Panc1 (cell line): ENCODE results near the gene CAV1. TPM values are rescaled to one million over a fixed set of nuclear protein-coding genes. Genes with fewer than 3 reads are reported as not detected.

Experiments used
- ATAC-seq: fragments of 200-7000 bp; cut with Tn5 transposase; 2 replicates; pipeline ENCODE4 v1.9.1; 2020; ENCODE audit warnings: mild to moderate bottlenecking, moderate library complexity
- BruUV-seq: library from RNA; stranded (reverse); fragments of 400-500 nt; replicated peaks from 2 replicates; lab custom pipeline; 2021; lab: Mats Ljungman, UMichigan
- CTCF ChIA-PET: fragments of 300-600 bp; sonication (Branson Sonifier 250); formaldehyde crosslinking; loops from one replicate; lab custom pipeline; 2022; ENCODE audit warnings: antibody characterized with exemption; lab: Charles Lee
- POLR2A ChIA-PET: fragments of 300-600 bp; sonication (Branson Sonifier 250); formaldehyde crosslinking; loops from one replicate; lab custom pipeline; 2022; ENCODE audit warnings: antibody characterized with exemption; lab: Charles Lee
- DNase-seq: peaks from one replicate; pipeline ENCODE4 v3.0.0-alpha.2; 2010; ENCODE audit warnings: low read depth, low spot score
- H3K27ac ChIP-seq: 2 replicates; pipeline ENCODE4 v1.5.1; 2011; ENCODE audit warnings: mild to moderate bottlenecking, low read length, inconsistent platforms
- H3K27me3 ChIP-seq: fragments of 200-500 bp; sonication (Bioruptor generic); 2 replicates; pipeline ENCODE4 v1.6.0; 2014; ENCODE audit warnings: low read length, inconsistent platforms; ENCODE audit not compliant: control insufficient read depth, insufficient read depth
- H3K36me3 ChIP-seq: fragments of 200-500 bp; sonication (Bioruptor generic); 2 replicates; pipeline ENCODE4 v1.5.1; 2014; ENCODE audit warnings: inconsistent platforms, mild to moderate bottlenecking, low read length, moderate library complexity; ENCODE audit not compliant: control insufficient read depth, insufficient read depth
- H3K4me1 ChIP-seq: 2 replicates; pipeline ENCODE4 v1.5.1; 2011; ENCODE audit warnings: inconsistent platforms, mild to moderate bottlenecking, low read length, moderate library complexity; ENCODE audit not compliant: control insufficient read depth, insufficient read depth
- H3K4me3 ChIP-seq, 2 experiments: 2 replicates each; pipeline ENCODE4 v1.5.1; 2011 to 2012; ENCODE audit warnings: low read depth in 2 of 2, low read length in 2 of 2, mild to moderate bottlenecking in 2 of 2, inconsistent platforms in 1 of 2, moderate library complexity in 1 of 2
- H3K9me3 ChIP-seq: fragments of 200-500 bp; sonication (Bioruptor generic); 2 replicates; pipeline ENCODE4 v1.5.1; 2014; ENCODE audit warnings: low read depth, mild to moderate bottlenecking, inconsistent platforms, low read length, moderate library complexity; ENCODE audit not compliant: control insufficient read depth, insufficient read depth
- POLR2AphosphoS5 ChIP-seq: IDR thresholded peaks from 2 replicates; pipeline ENCODE4 v1.6.1; 2012; ENCODE audit warnings: mild to moderate bottlenecking, low read depth, low read length, moderate library complexity
- TCF7L2 ChIP-seq: IDR thresholded peaks from 2 replicates; pipeline ENCODE4 v1.6.1; 2011; ENCODE audit warnings: mild to moderate bottlenecking, low read depth, low read length, inconsistent platforms
- in situ Hi-C: cut with HindIII; loops from 2 replicates; pipeline ENCODE4 v1.10.0; 2016; ENCODE audit warnings: low sequenced_read_pairs, low pct_unique_long_range_greater_than_20kb
- intact Hi-C: fragments of 100-400 bp; cut with micrococcal nuclease; formaldehyde crosslinking; loops from one replicate; pipeline ENCODE4 v1.10.0; 2022; ENCODE audit not compliant: unreplicated experiment
- total RNA-seq: library from RNA; stranded (reverse); gene quantifications from one replicate; pipeline ENCODE4 v1.2.1, GENCODE V29; 2021; ENCODE audit not compliant: unreplicated experiment
- TF ChIP-seq, protein P1 (sequence below): fragments of 450-650 bp; IDR thresholded peaks from 2 replicates; pipeline ENCODE4 v1.5.1; 2017; ENCODE audit warnings: mild to moderate bottlenecking
- TF ChIP-seq, protein P2 (sequence below), 2 experiments: IDR thresholded peaks; 2 replicates each; pipeline ENCODE4 v1.6.1; 2011 to 2012; ENCODE audit warnings: low read depth in 2 of 2, control low read depth in 1 of 2, low read length in 1 of 2, mild to moderate bottlenecking in 1 of 2, moderate library complexity in 1 of 2; ENCODE audit not compliant: insufficient read depth in 1 of 2

Gene CAV1
- total RNA-seq, 1 experiment from 2014 or later: 496 TPM

- peaks cover 21% of the 10 kb centered on the region for H3K36me3 ChIP-seq
- ATAC-seq (peak; percentile 41; the same call in 1 of the 2 replicates), DNase-seq (no peak)
- TF ChIP-seq, protein P1, sequence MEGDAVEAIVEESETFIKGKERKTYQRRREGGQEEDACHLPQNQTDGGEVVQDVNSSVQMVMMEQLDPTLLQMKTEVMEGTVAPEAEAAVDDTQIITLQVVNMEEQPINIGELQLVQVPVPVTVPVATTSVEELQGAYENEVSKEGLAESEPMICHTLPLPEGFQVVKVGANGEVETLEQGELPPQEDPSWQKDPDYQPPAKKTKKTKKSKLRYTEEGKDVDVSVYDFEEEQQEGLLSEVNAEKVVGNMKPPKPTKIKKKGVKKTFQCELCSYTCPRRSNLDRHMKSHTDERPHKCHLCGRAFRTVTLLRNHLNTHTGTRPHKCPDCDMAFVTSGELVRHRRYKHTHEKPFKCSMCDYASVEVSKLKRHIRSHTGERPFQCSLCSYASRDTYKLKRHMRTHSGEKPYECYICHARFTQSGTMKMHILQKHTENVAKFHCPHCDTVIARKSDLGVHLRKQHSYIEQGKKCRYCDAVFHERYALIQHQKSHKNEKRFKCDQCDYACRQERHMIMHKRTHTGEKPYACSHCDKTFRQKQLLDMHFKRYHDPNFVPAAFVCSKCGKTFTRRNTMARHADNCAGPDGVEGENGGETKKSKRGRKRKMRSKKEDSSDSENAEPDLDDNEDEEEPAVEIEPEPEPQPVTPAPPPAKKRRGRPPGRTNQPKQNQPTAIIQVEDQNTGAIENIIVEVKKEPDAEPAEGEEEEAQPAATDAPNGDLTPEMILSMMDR: no peak
- TF ChIP-seq POLR2AphosphoS5: peak; percentile 53
- no peak overlapping the region for H3K27ac ChIP-seq
- in situ Hi-C loops (no loop called here), intact Hi-C loops (no loop called here)
- BruUV-seq: no TSS peak
- POLR2A ChIA-PET: no interaction called here
- no peak overlapping the region for H3K4me3 ChIP-seq
- no peaks in the 10 kb centered on the region for H3K9me3 ChIP-seq
- H3K27me3 ChIP-seq: no peaks in the 10 kb centered on the region
- H3K4me1 ChIP-seq: peaks cover 21% of the 10 kb centered on the region
- CTCF ChIA-PET: no interaction called here
Observed at GRCh38 chr7:116561697-116562483, 37.1 kb downstream of the CAV1 start.

DNA sequence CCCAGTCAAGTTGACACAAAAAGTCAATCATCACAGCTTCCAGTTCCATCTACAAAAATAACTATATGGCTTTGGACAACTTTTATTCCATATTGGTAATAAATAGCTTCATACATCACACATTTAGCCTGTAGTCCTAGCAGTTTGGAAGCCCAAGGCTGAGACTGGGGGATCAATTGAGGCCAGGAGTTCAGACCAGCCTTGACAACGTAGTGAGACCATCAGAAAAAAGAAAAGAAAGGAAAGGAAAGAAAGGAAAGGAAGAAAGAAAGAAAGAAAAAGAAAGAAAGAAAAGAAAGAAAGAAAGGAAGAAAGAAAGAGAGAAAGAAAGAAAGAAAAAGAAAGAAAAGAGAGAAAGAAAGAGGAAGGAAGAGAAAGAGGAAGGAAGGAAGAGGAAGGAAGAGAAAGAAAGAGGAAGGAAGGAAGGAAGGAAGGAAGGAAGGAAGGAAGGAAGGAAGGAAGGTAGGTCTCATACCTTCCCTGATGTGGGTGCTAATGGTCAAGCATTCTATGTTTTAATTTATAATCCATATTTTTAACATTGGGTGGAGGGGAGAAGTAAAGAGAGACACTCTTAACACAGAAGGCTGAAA lies 37.8 kb downstream of the CAV1 start:
- Histone ChIP-seq H3K27me3 (no peaks in the 10 kb centered on the region), H3K4me1 (peaks cover 16% of the 10 kb centered on the region), H3K27ac (no peak overlapping the region), H3K4me3 (no peak overlapping the region), H3K9me3 (no peaks in the 10 kb centered on the region), H3K36me3 (peaks cover 17% of the 10 kb centered on the region; the same call in 1 of the 2 replicates)
- ATAC-seq (no peak), DNase-seq (no peak)
- in situ Hi-C loops: no loop called here
- intact Hi-C loops: no loop called here
- TF ChIP-seq, protein P2, sequence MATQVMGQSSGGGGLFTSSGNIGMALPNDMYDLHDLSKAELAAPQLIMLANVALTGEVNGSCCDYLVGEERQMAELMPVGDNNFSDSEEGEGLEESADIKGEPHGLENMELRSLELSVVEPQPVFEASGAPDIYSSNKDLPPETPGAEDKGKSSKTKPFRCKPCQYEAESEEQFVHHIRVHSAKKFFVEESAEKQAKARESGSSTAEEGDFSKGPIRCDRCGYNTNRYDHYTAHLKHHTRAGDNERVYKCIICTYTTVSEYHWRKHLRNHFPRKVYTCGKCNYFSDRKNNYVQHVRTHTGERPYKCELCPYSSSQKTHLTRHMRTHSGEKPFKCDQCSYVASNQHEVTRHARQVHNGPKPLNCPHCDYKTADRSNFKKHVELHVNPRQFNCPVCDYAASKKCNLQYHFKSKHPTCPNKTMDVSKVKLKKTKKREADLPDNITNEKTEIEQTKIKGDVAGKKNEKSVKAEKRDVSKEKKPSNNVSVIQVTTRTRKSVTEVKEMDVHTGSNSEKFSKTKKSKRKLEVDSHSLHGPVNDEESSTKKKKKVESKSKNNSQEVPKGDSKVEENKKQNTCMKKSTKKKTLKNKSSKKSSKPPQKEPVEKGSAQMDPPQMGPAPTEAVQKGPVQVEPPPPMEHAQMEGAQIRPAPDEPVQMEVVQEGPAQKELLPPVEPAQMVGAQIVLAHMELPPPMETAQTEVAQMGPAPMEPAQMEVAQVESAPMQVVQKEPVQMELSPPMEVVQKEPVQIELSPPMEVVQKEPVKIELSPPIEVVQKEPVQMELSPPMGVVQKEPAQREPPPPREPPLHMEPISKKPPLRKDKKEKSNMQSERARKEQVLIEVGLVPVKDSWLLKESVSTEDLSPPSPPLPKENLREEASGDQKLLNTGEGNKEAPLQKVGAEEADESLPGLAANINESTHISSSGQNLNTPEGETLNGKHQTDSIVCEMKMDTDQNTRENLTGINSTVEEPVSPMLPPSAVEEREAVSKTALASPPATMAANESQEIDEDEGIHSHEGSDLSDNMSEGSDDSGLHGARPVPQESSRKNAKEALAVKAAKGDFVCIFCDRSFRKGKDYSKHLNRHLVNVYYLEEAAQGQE (IDR thresholded peaks at IDR 0.05; ENCODE audit: insufficient read depth in 1 of 2, low read depth in 2 of 2, low read length in 1 of 2): no peak
- TF ChIP-seq, protein P1: no peak
- TF ChIP-seq POLR2AphosphoS5: no peak; the same call in 1 of the 2 replicates
- TF ChIP-seq TCF7L2: no peak
- POLR2A ChIA-PET: no interaction called here
- BruUV-seq: no TSS peak
- CTCF ChIA-PET: no interaction called here
